Endothelial cell of umbilical vein (primary cell): ENCODE measurements around the gene RASSF6. TPM values are rescaled to one million over a fixed set of nuclear protein-coding genes. Genes with fewer than 3 reads are reported as not detected.

ENCODE experiments used
- BruUV-seq: library from RNA; stranded (reverse); fragments of 400-500 nt; replicated peaks from 2 replicates; lab custom pipeline; 2021; lab: Mats Ljungman, UMichigan
- CTCF ChIA-PET: fragments of 300-600, 350-600 bp; sonication (Branson Sonifier 250); formaldehyde crosslinking; loops from one replicate; lab custom pipeline; 2021; ENCODE audit warnings: antibody characterized with exemption, inconsistent platforms; lab: Charles Lee
- POLR2A ChIA-PET: fragments of 300-600, 350-600 bp; sonication (Branson Sonifier 250); formaldehyde crosslinking; loops from one replicate; lab custom pipeline; 2021; ENCODE audit warnings: antibody characterized with exemption, inconsistent platforms; lab: Charles Lee
- DNase-seq: peaks from one replicate; pipeline ENCODE4 v3.0.0-alpha.2; 2011; ENCODE audit warnings: low read depth, low spot score
- FAIRE-seq: peaks from 2 replicates; lab custom pipeline; 2011; peaks lifted over from hg19 to GRCh38; lab: Jason Lieb, UNC
- H2AFZ ChIP-seq: 2 replicates; pipeline ENCODE4 v1.6.0; 2012; ENCODE audit warnings: low read depth, low read length, control low read depth, inconsistent platforms
- H3K27ac ChIP-seq: 2 replicates; pipeline ENCODE4 v1.5.1; 2011; ENCODE audit warnings: low read depth, mild to moderate bottlenecking, control low read depth, low read length, moderate library complexity; ENCODE audit not compliant: insufficient read depth
- H3K27me3 ChIP-seq, 2 experiments: 2 replicates each; pipeline versions ENCODE4 v1.6.0 to v1.6.1; 2011; ENCODE audit warnings: low read length in 2 of 2, mixed read lengths in 1 of 2; ENCODE audit not compliant: control insufficient read depth in 2 of 2, insufficient read depth in 2 of 2
- H3K36me3 ChIP-seq, 2 experiments: 2 replicates in 1 of 2; 3 replicates in 1 of 2; pipeline ENCODE4 v1.5.1; 2011; ENCODE audit warnings: low read length in 2 of 2, mild to moderate bottlenecking in 1 of 2, moderate library complexity in 1 of 2; ENCODE audit not compliant: control insufficient read depth in 2 of 2, insufficient read depth in 2 of 2; ENCODE audit errors: extremely low read depth in 1 of 2
- H3K4me1 ChIP-seq: 3 replicates; pipeline ENCODE4 v1.5.1; 2011; ENCODE audit warnings: mild to moderate bottlenecking, low read length; ENCODE audit not compliant: control insufficient read depth, insufficient read depth; ENCODE audit errors: extremely low read depth
- H3K4me2 ChIP-seq: 2 replicates; pipeline ENCODE4 v1.6.1; 2011; ENCODE audit warnings: low read length, control low read depth, mixed read lengths; ENCODE audit not compliant: insufficient read depth
- H3K4me3 ChIP-seq, 3 experiments: fragments of 200-600 bp in 1 of 3; sonication (generic), shearing (Covaris generic) in 1 of 3; replicated peaks in 1 of 3; 2 replicates each; pipeline ENCODE4 v1.5.1; 2011 to 2016; ENCODE audit warnings: control low read depth in 3 of 3, low read length in 3 of 3, mild to moderate bottlenecking in 2 of 3, inconsistent platforms in 1 of 3, low read depth in 1 of 3, moderate library complexity in 1 of 3; ENCODE audit not compliant: insufficient read depth in 1 of 3
- H3K79me2 ChIP-seq: 2 replicates; pipeline ENCODE4 v1.6.0; 2012; ENCODE audit warnings: low read length, inconsistent platforms; ENCODE audit not compliant: control insufficient read depth, insufficient read depth
- H3K9ac ChIP-seq: replicated peaks from 2 replicates; pipeline ENCODE3; 2011; ENCODE audit warnings: low read length, control low read depth; ENCODE audit not compliant: insufficient read depth; ENCODE audit errors: extremely low read depth
- H3K9me1 ChIP-seq: replicated peaks from 3 replicates; pipeline ENCODE4 v1.6.0; 2011; ENCODE audit warnings: mild to moderate bottlenecking, low read length; ENCODE audit not compliant: control insufficient read depth, insufficient read depth; ENCODE audit errors: extremely low read depth
- H3K9me3 ChIP-seq: replicated peaks from 2 replicates; pipeline ENCODE4 v1.5.1; 2012; ENCODE audit warnings: low read length, inconsistent platforms; ENCODE audit not compliant: control insufficient read depth, insufficient read depth
- H4K20me1 ChIP-seq: replicated peaks from 2 replicates; pipeline ENCODE3; 2011; ENCODE audit warnings: mild to moderate bottlenecking, low read length; ENCODE audit not compliant: control insufficient read depth, insufficient read depth; ENCODE audit errors: extremely low read depth
- CTCF ChIP-seq, 2 donors: IDR thresholded peaks; 1 replicate in 1 of 2; 2 replicates in 1 of 2; pipeline ENCODE4 v1.5.1; 2011; ENCODE audit warnings: low read length in 2 of 2, mild to moderate bottlenecking in 2 of 2, moderate library complexity in 2 of 2, control low read depth in 1 of 2, inconsistent platforms in 1 of 2, low read depth in 1 of 2; ENCODE audit not compliant: insufficient read depth in 1 of 2; ENCODE audit errors: extremely low read depth in 1 of 2
- EZH2 ChIP-seq: IDR thresholded peaks from 2 replicates; pipeline ENCODE4 v1.6.1; 2012; ENCODE audit warnings: borderline replicate concordance, low read depth, mild to moderate bottlenecking, moderate library complexity, low read length, inconsistent platforms; ENCODE audit not compliant: severe bottlenecking
- FOS ChIP-seq: IDR thresholded peaks from 2 replicates; pipeline ENCODE4 v1.6.1; 2011; ENCODE audit warnings: mild to moderate bottlenecking, low read length, moderate library complexity, borderline replicate concordance; ENCODE audit not compliant: insufficient read depth
- GATA2 ChIP-seq: IDR thresholded peaks from 2 replicates; pipeline ENCODE4 v1.7.0; 2011; ENCODE audit warnings: low read depth, mild to moderate bottlenecking, moderate library complexity, mixed read lengths, low read length; ENCODE audit not compliant: insufficient read length, insufficient read depth
- JUN ChIP-seq: IDR thresholded peaks from 2 replicates; pipeline ENCODE4 v1.6.1; 2011; ENCODE audit warnings: borderline replicate concordance, low read depth; ENCODE audit not compliant: insufficient read length, insufficient read depth
- MAX ChIP-seq: IDR thresholded peaks from 2 replicates; pipeline ENCODE4 v1.6.1; 2011; ENCODE audit not compliant: insufficient read depth, insufficient read length
- MYC ChIP-seq: IDR thresholded peaks from one replicate; pipeline ENCODE4 v1.6.1; 2011; ENCODE audit warnings: mild to moderate bottlenecking, low read depth, low read length
- POLR2A ChIP-seq: IDR thresholded peaks from 2 replicates; pipeline ENCODE4 v1.6.1; 2012; ENCODE audit warnings: low read depth, mild to moderate bottlenecking, control low read depth, low read length
- POLR2AphosphoS5 ChIP-seq: IDR thresholded peaks from 2 replicates; pipeline ENCODE4 v1.6.1; 2012; ENCODE audit warnings: low read depth, mild to moderate bottlenecking, control low read depth, low read length, moderate library complexity; ENCODE audit not compliant: insufficient read depth
- dilution Hi-C: fragments of 300-500 bp; cut with MboI; formaldehyde crosslinking; loops from one replicate; pipeline ENCODE4 v1.15.0; 2019; ENCODE audit warnings: low sequenced_read_pairs; ENCODE audit not compliant: extremely low pct_ligation_motif_present
- intact Hi-C: fragments of 100-400 bp; cut with micrococcal nuclease; formaldehyde crosslinking; loops from one replicate; pipeline ENCODE4 v1.10.0; 2022
- polyA plus RNA-seq, 4 experiments: library from polyadenylated mRNA; depleted of rRNA in 3 of 4; stranded (reverse) in 3 of 4; unstranded in 1 of 4; fragments of >200 nt; gene quantifications; 2 replicates each; pipeline versions ENCODE4 v1.2.1 to v1.2.3, GENCODE V29; 2011 to 2012; ENCODE audit warnings: missing spikeins in 1 of 4
- total RNA-seq: library from RNA; stranded (reverse); gene quantifications from 2 replicates; pipeline ENCODE4 v1.2.3, GENCODE V29; 2021

The RASSF6 gene
- total and polyA plus RNA-seq, 2 donors (not counting 3 experiments of a cell fraction or from before 2014, with no cell fraction given) = not detected

- no peaks in the 10 kb centered on the region for H4K20me1 ChIP-seq
- DNase-seq (no peak), FAIRE-seq (peak; percentile 53)
- no peak overlapping the region for H3K27ac ChIP-seq
- no peak overlapping the region for H3K4me3 ChIP-seq
- H2AFZ ChIP-seq = no peak overlapping the region
- H3K9me3 ChIP-seq = no peaks in the 10 kb centered on the region
- no peaks in the 10 kb centered on the region for H3K27me3 ChIP-seq
- H3K9ac ChIP-seq = no peak overlapping the region
- no TSS peak for BruUV-seq
- POLR2A ChIA-PET = interaction anchor here (0.7 kb wide), 1 partner anchor 613 kb away, joined by 3 read pairs; no protein-coding TSS in a partner anchor
- dilution Hi-C loops (no loop called here), intact Hi-C loops (no loop called here)
- CTCF ChIA-PET = interaction anchor here (0.8 to 8.4 kb wide), 13 partner anchors 10 to 732 kb away, joined by 3 to 94 read pairs (median 4); partner anchors contain the start of genes CXCL3 and EPGN
- H3K36me3 ChIP-seq = no peaks in the 10 kb centered on the region
- no peak for TF ChIP-seq FOS
- no peak for TF ChIP-seq MYC
- TF ChIP-seq POLR2AphosphoS5 = no peak
- TF ChIP-seq EZH2 = no peak
- no peak for TF ChIP-seq JUN
- TF ChIP-seq GATA2 = no peak
- TF ChIP-seq CTCF (IDR thresholded peaks at IDR 0.05; ENCODE audit: extremely low read depth in 1 of 2, insufficient read depth in 1 of 2, low read depth in 1 of 2, low read length in 2 of 2) = no peak
- no peak for TF ChIP-seq POLR2A
- TF ChIP-seq MAX = no peak
- no peaks in the 10 kb centered on the region for H3K79me2 ChIP-seq
- H3K4me2 ChIP-seq = no peak overlapping the region
- H3K4me1 ChIP-seq = no peaks in the 10 kb centered on the region
- H3K9me1 ChIP-seq = no peaks in the 10 kb centered on the region
Measured at GRCh38 chr4:73575660-73576059, 44.6 kb downstream of the RASSF6 start.
